Tibial artery (tissue), 4 donors: ENCODE measurements around the gene PKNOX2.

Source experiments
- DNase-seq, 2 donors: peaks; one replicate each; pipeline ENCODE4 v3.0.0-alpha.2; 2019
- H3K27ac ChIP-seq, 2 donors: fragments of 200-600 bp; sonication (generic) in 1 of 2; 1 replicate in 1 of 2; 2 replicates in 1 of 2; pipeline ENCODE4 v1.5.1; 2018 to 2019; ENCODE audit warnings: mild to moderate bottlenecking in 1 of 2
- H3K27me3 ChIP-seq, 2 donors: fragments of 200-600 bp; sonication (generic) in 1 of 2; one replicate each; pipeline versions ENCODE4 v1.5.1 to v1.6.0; 2016 to 2019
- H3K36me3 ChIP-seq, 3 donors: fragments of 200-600 bp; sonication (generic) in 2 of 3; one replicate each; pipeline ENCODE4 v1.5.1; 2016 to 2019; ENCODE audit warnings: mild to moderate bottlenecking in 2 of 3
- H3K4me1 ChIP-seq, 4 donors: fragments of 200-600 bp; sonication (generic) in 2 of 4; 1 replicate in 3 of 4; 2 replicates in 1 of 4; pipeline ENCODE4 v1.5.1; 2016 to 2019
- H3K4me3 ChIP-seq, 2 donors: fragments of 200-600 bp; sonication (generic) in 1 of 2; 1 replicate in 1 of 2; 2 replicates in 1 of 2; pipeline ENCODE4 v1.5.1; 2018 to 2019; ENCODE audit warnings: mild to moderate bottlenecking in 2 of 2
- H3K9me3 ChIP-seq, 3 donors: fragments of 200-600 bp; sonication (generic) in 1 of 3; one replicate each; pipeline ENCODE4 v1.5.1; 2016 to 2019
- intact Hi-C: fragments of 100-400 bp; cut with DNase I; formaldehyde crosslinking; loops from one replicate; pipeline ENCODE4 v1.15.0; 2023; ENCODE audit warnings: low total_unique reads
- TF ChIP-seq, protein P1 (sequence below), 2 experiments: fragments of 200-600 bp in 1 of 2; fragments of 450-650 bp in 1 of 2; IDR thresholded peaks; one replicate each; pipeline ENCODE4 v1.5.1; 2017 to 2019; ENCODE audit warnings: antibody characterized with exemption in 2 of 2, mild to moderate bottlenecking in 1 of 2, moderate library complexity in 1 of 2

Gene PKNOX2

DNA sequence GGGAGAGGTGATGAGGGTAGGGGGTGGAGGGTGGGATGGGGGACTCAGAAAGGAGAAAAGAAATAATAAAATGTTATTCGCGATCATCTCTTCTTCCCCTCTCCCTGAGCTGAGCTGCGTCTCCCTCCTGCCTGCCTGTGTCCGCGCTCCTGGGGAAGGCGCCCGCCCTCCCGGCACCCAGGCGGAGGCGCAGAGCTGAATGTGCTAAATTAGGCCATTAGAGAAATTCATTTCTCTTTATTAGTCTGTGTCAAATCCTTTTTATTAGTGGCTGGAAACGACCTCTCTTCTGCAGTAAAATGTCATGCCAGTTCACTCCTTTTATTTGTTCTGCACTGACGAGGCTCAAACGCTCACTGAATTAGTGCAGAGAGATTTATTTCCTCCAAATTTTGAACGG, 215.4 kb downstream of the PKNOX2 start:
- Histone ChIP-seq H3K27ac (no peak overlapping the region), H3K27me3 (no peaks in the 10 kb centered on the region), H3K9me3 (no peaks in the 10 kb centered on the region), H3K4me3 (no peak overlapping the region), H3K4me1 (peaks cover 4 to 24% (median 19%) of the 10 kb centered on the region in 4 donors), H3K36me3 (no peaks in the 10 kb centered on the region)
- intact Hi-C loops = loop anchor here (10.0 kb wide), 1 partner anchor 625 kb away; the partner anchor contains the start of gene VSIG2
- TF ChIP-seq, protein P1, sequence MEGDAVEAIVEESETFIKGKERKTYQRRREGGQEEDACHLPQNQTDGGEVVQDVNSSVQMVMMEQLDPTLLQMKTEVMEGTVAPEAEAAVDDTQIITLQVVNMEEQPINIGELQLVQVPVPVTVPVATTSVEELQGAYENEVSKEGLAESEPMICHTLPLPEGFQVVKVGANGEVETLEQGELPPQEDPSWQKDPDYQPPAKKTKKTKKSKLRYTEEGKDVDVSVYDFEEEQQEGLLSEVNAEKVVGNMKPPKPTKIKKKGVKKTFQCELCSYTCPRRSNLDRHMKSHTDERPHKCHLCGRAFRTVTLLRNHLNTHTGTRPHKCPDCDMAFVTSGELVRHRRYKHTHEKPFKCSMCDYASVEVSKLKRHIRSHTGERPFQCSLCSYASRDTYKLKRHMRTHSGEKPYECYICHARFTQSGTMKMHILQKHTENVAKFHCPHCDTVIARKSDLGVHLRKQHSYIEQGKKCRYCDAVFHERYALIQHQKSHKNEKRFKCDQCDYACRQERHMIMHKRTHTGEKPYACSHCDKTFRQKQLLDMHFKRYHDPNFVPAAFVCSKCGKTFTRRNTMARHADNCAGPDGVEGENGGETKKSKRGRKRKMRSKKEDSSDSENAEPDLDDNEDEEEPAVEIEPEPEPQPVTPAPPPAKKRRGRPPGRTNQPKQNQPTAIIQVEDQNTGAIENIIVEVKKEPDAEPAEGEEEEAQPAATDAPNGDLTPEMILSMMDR (IDR thresholded peaks at IDR 0.05) = no peak
- DNase-seq = no peak

DNA sequence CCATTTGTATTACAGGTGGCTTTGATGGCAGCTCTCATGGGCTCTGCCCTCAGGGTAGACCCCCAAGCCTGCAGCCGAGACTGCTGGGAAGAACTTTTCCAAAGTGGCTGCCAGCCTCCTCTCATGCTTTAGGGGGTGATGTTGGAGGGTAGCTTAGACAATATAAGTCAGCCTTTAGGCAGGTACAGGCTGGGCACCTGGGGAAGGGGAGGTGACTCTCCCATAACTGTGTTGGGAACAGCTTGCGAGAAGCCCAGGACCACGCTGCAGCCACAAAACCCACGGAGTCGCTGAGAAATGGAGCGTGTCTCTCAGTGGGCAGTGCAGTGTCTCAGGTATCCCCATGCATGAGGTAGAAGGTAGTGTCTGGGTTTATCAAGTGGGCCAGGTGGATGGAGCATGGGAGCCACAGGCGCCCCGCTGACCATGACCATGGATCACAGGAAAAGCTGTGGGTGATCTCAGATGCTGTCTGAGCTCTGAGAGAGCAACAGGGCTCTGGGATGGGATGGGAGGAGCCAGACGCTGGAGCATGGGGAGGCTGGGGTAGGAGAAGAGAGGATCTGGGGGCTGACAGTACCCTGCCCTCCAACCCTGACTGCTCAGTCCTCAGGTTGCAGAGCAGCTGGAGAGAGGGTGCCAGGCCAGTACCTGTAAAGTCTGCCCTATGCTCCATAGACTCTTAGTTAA, 216.3 kb downstream of the PKNOX2 start:
- Histone ChIP-seq H3K4me3 (no peak overlapping the region), H3K36me3 (no peaks in the 10 kb centered on the region), H3K9me3 (no peaks in the 10 kb centered on the region), H3K4me1 (peaks cover 4 to 14% (median 11%) of the 10 kb centered on the region in 4 donors), H3K27ac (no peak overlapping the region), H3K27me3 (no peaks in the 10 kb centered on the region)
- TF ChIP-seq, protein P1 (IDR thresholded peaks at IDR 0.05) = no peak
- no peak for DNase-seq
- intact Hi-C loops = no loop called here

DNA sequence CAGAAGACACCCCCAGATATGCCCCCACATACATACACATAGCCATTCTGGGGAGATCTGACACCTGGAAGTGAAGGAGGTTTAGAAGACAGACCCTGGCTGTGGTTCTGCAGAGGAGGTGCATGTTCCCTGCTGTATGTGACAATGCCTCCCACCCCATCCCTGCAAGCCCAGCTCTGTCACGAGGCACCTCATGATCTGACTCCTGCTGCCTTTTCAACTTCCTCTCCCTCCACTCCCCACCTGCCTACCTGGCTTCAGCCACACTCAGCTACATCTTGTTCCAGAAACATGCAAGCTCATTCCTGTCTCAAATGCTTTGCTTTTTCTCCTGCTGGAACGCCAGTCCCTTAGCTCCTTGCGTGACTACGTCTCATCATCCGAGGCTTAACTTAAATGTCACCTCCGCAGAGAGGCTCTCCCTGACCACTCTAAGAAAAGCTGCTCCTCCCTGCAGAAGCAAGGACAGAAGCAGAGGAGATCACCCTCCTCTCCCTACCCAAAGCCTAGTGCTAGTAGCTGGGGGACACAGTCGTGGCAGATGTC, 217.0 kb downstream of the PKNOX2 start:
- TF ChIP-seq, protein P1 (IDR thresholded peaks at IDR 0.05) = no peak
- no peaks in the 10 kb centered on the region for H3K27me3 ChIP-seq
- no peak for DNase-seq
- H3K4me1 ChIP-seq = peaks cover 2 to 8% (median 5%) of the 10 kb centered on the region in 4 donors
- no peak overlapping the region for H3K4me3 ChIP-seq
- no peaks in the 10 kb centered on the region for H3K9me3 ChIP-seq
- H3K27ac ChIP-seq = no peak overlapping the region
- no peaks in the 10 kb centered on the region for H3K36me3 ChIP-seq
- intact Hi-C loops = no loop called here

DNA sequence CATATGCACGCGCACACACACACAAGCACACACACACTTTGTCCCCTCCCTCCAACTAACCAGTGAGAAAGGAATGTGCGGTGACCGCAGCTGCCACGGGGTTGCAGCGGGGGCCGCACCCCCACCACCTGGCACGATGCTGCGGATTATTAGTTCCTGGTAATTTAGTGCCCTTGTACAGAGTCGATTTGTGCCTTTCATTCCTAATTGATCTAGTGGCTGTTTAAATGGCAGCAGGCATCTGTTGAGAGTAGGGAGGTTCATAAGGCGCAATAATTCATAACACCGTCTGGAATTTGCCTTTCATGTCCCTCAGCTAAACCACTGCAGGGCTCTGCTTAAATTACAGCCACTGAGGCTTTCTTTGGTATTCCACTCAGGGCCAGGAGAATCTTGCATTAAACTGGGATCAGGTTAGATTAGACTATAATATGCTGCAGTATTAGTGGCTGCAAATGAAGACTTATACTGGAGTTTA, 217.8 kb downstream of the PKNOX2 start:
- Histone ChIP-seq H3K36me3 (no peaks in the 10 kb centered on the region), H3K27ac (no peak overlapping the region), H3K4me1 (no peaks in the 10 kb centered on the region), H3K4me3 (no peak overlapping the region), H3K27me3 (no peaks in the 10 kb centered on the region), H3K9me3 (no peaks in the 10 kb centered on the region)
- TF ChIP-seq, protein P1 (IDR thresholded peaks at IDR 0.05) = no peak
- DNase-seq = no peak
- intact Hi-C loops = no loop called here

DNA sequence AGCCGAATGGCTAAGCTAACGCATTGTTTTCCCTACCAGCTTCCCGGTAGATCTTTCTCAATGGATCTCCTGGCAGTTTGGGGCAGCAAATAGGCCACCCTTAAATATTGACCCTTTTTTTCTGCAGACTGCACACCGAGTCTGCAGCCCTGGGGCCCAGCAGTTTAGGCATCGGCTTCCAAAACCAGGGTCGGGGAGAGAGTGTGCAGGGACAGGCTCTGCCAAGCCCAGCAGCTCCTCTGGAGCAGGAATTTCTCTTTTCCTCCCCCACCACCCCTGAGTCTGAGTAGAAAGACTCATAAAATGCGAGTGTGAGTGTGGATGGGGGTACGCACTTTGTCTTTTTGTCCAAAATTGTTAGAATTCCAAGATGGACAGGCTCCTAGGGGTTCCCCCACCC, 218.3 kb downstream of the PKNOX2 start:
- Histone ChIP-seq H3K4me3 (no peak overlapping the region), H3K27ac (no peak overlapping the region), H3K27me3 (no peaks in the 10 kb centered on the region), H3K9me3 (no peaks in the 10 kb centered on the region), H3K36me3 (no peaks in the 10 kb centered on the region), H3K4me1 (no peaks in the 10 kb centered on the region)
- intact Hi-C loops = no loop called here
- DNase-seq = no peak
- TF ChIP-seq, protein P1 (IDR thresholded peaks at IDR 0.05) = no peak
